ENCODE data around the gene TTC9B. TPM values are rescaled to one million over a fixed set of nuclear protein-coding genes. Genes with fewer than 3 reads are reported as not detected.

The TTC9B gene
- total RNA-seq, 1 donor from 2014 or later = not detected

GRCh38 chr19:40229926-40230417, 11.8 kb upstream of the TTC9B start:
- Mint-ChIP-seq H3K36me3 (ENCODE audit: unreplicated experiment) (peaks cover 9% of the 10 kb centered on the region), H3K27me3 (ENCODE audit: unreplicated experiment) (no peaks in the 10 kb centered on the region), H3K4me1 (ENCODE audit: unreplicated experiment) (peaks cover 39% of the 10 kb centered on the region), H3K27ac (ENCODE audit: unreplicated experiment) (no peak overlapping the region), H3K4me3 (ENCODE audit: unreplicated experiment) (no peak overlapping the region), H3K9me3 (ENCODE audit: unreplicated experiment) (no peaks in the 10 kb centered on the region)
- TF ChIP-seq CTCF (IDR thresholded peaks at IDR 0.05) = no peak
- DNase-seq (ENCODE audit: extremely low spot score, unreplicated experiment) = no peak

- H3K27ac Mint-ChIP-seq (ENCODE audit: unreplicated experiment) = no peak overlapping the region
- no peak for DNase-seq (ENCODE audit: extremely low spot score, unreplicated experiment)
- H3K4me1 Mint-ChIP-seq (ENCODE audit: unreplicated experiment) = peaks cover 39% of the 10 kb centered on the region
- TF ChIP-seq CTCF (IDR thresholded peaks at IDR 0.05) = no peak
- no peaks in the 10 kb centered on the region for H3K9me3 Mint-ChIP-seq (ENCODE audit: unreplicated experiment)
- H3K27me3 Mint-ChIP-seq (ENCODE audit: unreplicated experiment) = no peaks in the 10 kb centered on the region
- no peak overlapping the region for H3K4me3 Mint-ChIP-seq (ENCODE audit: unreplicated experiment)
- H3K36me3 Mint-ChIP-seq (ENCODE audit: unreplicated experiment) = peaks cover 4% of the 10 kb centered on the region
Measured at GRCh38 chr19:40229484-40229883, 11.3 kb upstream of the TTC9B start.

GRCh38 chr19:40228863-40229262, 10.7 kb upstream of the TTC9B start:
- Mint-ChIP-seq H3K4me3 (ENCODE audit: unreplicated experiment) (no peak overlapping the region), H3K27ac (ENCODE audit: unreplicated experiment) (no peak overlapping the region), H3K9me3 (ENCODE audit: unreplicated experiment) (no peaks in the 10 kb centered on the region), H3K27me3 (ENCODE audit: unreplicated experiment) (no peaks in the 10 kb centered on the region), H3K36me3 (ENCODE audit: unreplicated experiment) (no peaks in the 10 kb centered on the region), H3K4me1 (ENCODE audit: unreplicated experiment) (peaks cover 37% of the 10 kb centered on the region)
- TF ChIP-seq CTCF (IDR thresholded peaks at IDR 0.05) = no peak
- no peak for DNase-seq (ENCODE audit: extremely low spot score, unreplicated experiment)

GRCh38 chr19:40228346-40228745, 10.2 kb upstream of the TTC9B start:
- Mint-ChIP-seq H3K27ac (ENCODE audit: unreplicated experiment) (no peak overlapping the region), H3K4me1 (ENCODE audit: unreplicated experiment) (peaks cover 37% of the 10 kb centered on the region), H3K36me3 (ENCODE audit: unreplicated experiment) (no peaks in the 10 kb centered on the region), H3K9me3 (ENCODE audit: unreplicated experiment) (no peaks in the 10 kb centered on the region), H3K27me3 (ENCODE audit: unreplicated experiment) (no peaks in the 10 kb centered on the region), H3K4me3 (ENCODE audit: unreplicated experiment) (no peak overlapping the region)
- no peak for DNase-seq (ENCODE audit: extremely low spot score, unreplicated experiment)
- no peak for TF ChIP-seq CTCF (IDR thresholded peaks at IDR 0.05)

GRCh38 chr19:40225440-40226305, 7.5 kb upstream of the TTC9B start:
- H3K27me3 Mint-ChIP-seq (ENCODE audit: unreplicated experiment) = no peaks in the 10 kb centered on the region
- H3K36me3 Mint-ChIP-seq (ENCODE audit: unreplicated experiment) = no peaks in the 10 kb centered on the region
- no peak for DNase-seq (ENCODE audit: extremely low spot score, unreplicated experiment)
- H3K4me3 Mint-ChIP-seq (ENCODE audit: unreplicated experiment) = no peak overlapping the region
- peaks cover 4% of the 10 kb centered on the region for H3K9me3 Mint-ChIP-seq (ENCODE audit: unreplicated experiment)
- H3K4me1 Mint-ChIP-seq (ENCODE audit: unreplicated experiment) = peaks cover 21% of the 10 kb centered on the region
- no peak overlapping the region for H3K27ac Mint-ChIP-seq (ENCODE audit: unreplicated experiment)
- no peak for TF ChIP-seq CTCF (IDR thresholded peaks at IDR 0.05)

Data from osteocyte (in vitro differentiated cells).